ENCODE results near the gene C20orf173.

GRCh38 chr20:35515341-35515740, 14.1 kb downstream of the C20orf173 start:
- TF ChIP-seq ZNF274 (IDR thresholded peaks at IDR 0.05; ENCODE audit: low read depth, low read length) (no peak), YY1 (IDR thresholded peaks at IDR 0.05; ENCODE audit: insufficient read depth, insufficient read length) (no peak)

Measured in NT2/D1 (cell line).